ENCODE measurements around the gene PMIS2. TPM values are rescaled to one million over a fixed set of nuclear protein-coding genes. Genes with fewer than 3 reads are reported as not detected.

Gene PMIS2
- total and polyA plus RNA-seq, 2 experiments from 2014 or later = not detected

DNA sequence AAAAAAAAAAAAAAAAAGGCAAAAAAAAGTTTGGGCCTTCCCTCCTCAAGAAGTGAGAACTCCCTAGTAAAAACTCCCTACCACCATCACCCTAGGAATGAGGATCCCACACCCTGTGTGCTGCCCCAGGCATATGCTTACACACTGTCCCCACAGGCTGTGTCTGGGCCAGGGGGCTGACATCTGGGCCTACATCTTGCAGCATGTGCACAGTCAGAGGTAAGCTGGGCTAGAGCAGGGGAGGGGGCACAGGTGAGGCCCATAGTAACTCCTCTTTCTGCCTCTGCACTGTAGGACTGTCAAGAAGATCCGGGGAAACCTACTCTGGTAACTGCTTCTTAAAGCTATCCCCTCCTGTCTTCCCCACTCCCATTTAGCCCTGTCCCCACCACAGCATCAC, 27.6 kb downstream of the PMIS2 start:
- no peaks in the 10 kb centered on the region for H4K20me1 ChIP-seq (ENCODE audit: insufficient read depth)
- no peak overlapping the region for H3K9ac ChIP-seq
- H2AFZ ChIP-seq = no peak overlapping the region
- 52 to 71% methylated on average over 1 of the region's 1 CpG for WGBS, 2 experiments (ENCODE audit: low coverage in 1 of 2, low lambda C conversion rate in 2 of 2, missing lambda C conversion rate in 2 of 2)
- H3K36me3 ChIP-seq (ENCODE audit: low read depth) = no peaks in the 10 kb centered on the region
- H3K27ac ChIP-seq = no peak overlapping the region
- no peaks in the 10 kb centered on the region for H3K27me3 ChIP-seq (replicated peaks; ENCODE audit: insufficient read depth)
- no peak for TF ChIP-seq EZH2 (IDR thresholded peaks at IDR 0.05; ENCODE audit: insufficient read depth, poor library complexity, severe bottlenecking)
- no peak for TF ChIP-seq EZH2phosphoT487 (IDR thresholded peaks at IDR 0.05; ENCODE audit: insufficient read depth, low read depth)
- H3K4me3 ChIP-seq = no peak overlapping the region
- H3F3A ChIP-seq (ENCODE audit: insufficient read depth) = no peaks in the 10 kb centered on the region
- H3K79me2 ChIP-seq (ENCODE audit: insufficient read depth) = no peaks in the 10 kb centered on the region
- no peaks in the 10 kb centered on the region for H3K4me1 ChIP-seq (ENCODE audit: insufficient read depth)
- DNase-seq = no peak
- no peaks in the 10 kb centered on the region for H3K9me3 ChIP-seq (ENCODE audit: low read depth)
- in situ Hi-C loops (cut with MboI) = no loop called here
- no peaks in the 10 kb centered on the region for H3K9me2 ChIP-seq (ENCODE audit: insufficient read depth)
- H3K4me2 ChIP-seq (ENCODE audit: unreplicated experiment) = no peak overlapping the region

- DNase-seq = no peak
- no peak overlapping the region for H3K4me3 ChIP-seq
- no peak overlapping the region for H3K4me2 ChIP-seq (ENCODE audit: unreplicated experiment)
- H2AFZ ChIP-seq = no peak overlapping the region
- WGBS, 2 experiments (ENCODE audit: low coverage in 1 of 2, low lambda C conversion rate in 2 of 2, missing lambda C conversion rate in 2 of 2) = 87 to 89% methylated on average over 17 of the region's 17 CpGs
- no peaks in the 10 kb centered on the region for H3K4me1 ChIP-seq (ENCODE audit: insufficient read depth)
- no peak for TF ChIP-seq EZH2 (IDR thresholded peaks at IDR 0.05; ENCODE audit: insufficient read depth, poor library complexity, severe bottlenecking)
- TF ChIP-seq EZH2phosphoT487 (IDR thresholded peaks at IDR 0.05; ENCODE audit: insufficient read depth, low read depth) = no peak
- H3K27me3 ChIP-seq (replicated peaks; ENCODE audit: insufficient read depth) = no peaks in the 10 kb centered on the region
- H4K20me1 ChIP-seq (ENCODE audit: insufficient read depth) = no peaks in the 10 kb centered on the region
- H3K9me3 ChIP-seq (ENCODE audit: low read depth) = no peaks in the 10 kb centered on the region
- H3K9ac ChIP-seq = no peak overlapping the region
- in situ Hi-C loops (cut with MboI) = no loop called here
- H3F3A ChIP-seq (ENCODE audit: insufficient read depth) = no peaks in the 10 kb centered on the region
- H3K36me3 ChIP-seq (ENCODE audit: low read depth) = no peaks in the 10 kb centered on the region
- H3K79me2 ChIP-seq (ENCODE audit: insufficient read depth) = no peaks in the 10 kb centered on the region
- no peaks in the 10 kb centered on the region for H3K9me2 ChIP-seq (ENCODE audit: insufficient read depth)
- no peak overlapping the region for H3K27ac ChIP-seq
Measured at GRCh38 chr19:35615036-35615435, 29.1 kb downstream of the PMIS2 start.

DNA sequence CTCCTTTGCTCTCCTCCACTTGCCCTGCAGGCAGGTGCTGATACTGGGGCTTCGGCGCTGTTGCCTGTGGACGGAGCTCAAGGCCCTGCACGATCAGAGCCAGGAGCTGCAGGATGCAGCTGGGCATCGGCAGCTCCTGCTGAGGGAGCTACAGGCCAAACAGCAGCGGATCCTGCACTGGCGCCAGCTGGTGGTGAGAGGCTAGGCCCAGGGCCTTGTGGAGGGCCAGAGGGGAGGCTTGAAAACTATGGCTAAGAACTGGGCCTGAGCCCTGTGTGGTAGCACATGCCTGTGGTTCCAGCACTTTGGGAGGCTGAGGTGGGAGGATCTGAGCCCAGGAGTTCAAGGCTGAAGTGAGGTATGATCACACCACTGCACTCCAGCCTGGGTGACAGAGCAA, 32.9 kb downstream of the PMIS2 start:
- Histone ChIP-seq H3K36me3 (ENCODE audit: low read depth) (no peaks in the 10 kb centered on the region), H3K4me2 (ENCODE audit: unreplicated experiment) (no peak overlapping the region), H3K4me3 (no peak overlapping the region), H4K20me1 (ENCODE audit: insufficient read depth) (no peaks in the 10 kb centered on the region), H3K4me1 (ENCODE audit: insufficient read depth) (no peaks in the 10 kb centered on the region), H3K9ac (no peak overlapping the region), H3K9me2 (ENCODE audit: insufficient read depth) (no peaks in the 10 kb centered on the region), H3K27ac (no peak overlapping the region), H3K79me2 (ENCODE audit: insufficient read depth) (no peaks in the 10 kb centered on the region), H3F3A (ENCODE audit: insufficient read depth) (no peaks in the 10 kb centered on the region), H3K27me3 (replicated peaks; ENCODE audit: insufficient read depth) (no peaks in the 10 kb centered on the region), H3K9me3 (ENCODE audit: low read depth) (no peaks in the 10 kb centered on the region), H2AFZ (no peak overlapping the region)
- WGBS, 2 experiments (ENCODE audit: low coverage in 1 of 2, low lambda C conversion rate in 2 of 2, missing lambda C conversion rate in 2 of 2) = 76 to 78% methylated on average over 7 of the region's 7 CpGs
- in situ Hi-C loops (cut with MboI) = no loop called here
- TF ChIP-seq EZH2phosphoT487 (IDR thresholded peaks at IDR 0.05; ENCODE audit: insufficient read depth, low read depth) (no peak), EZH2 (IDR thresholded peaks at IDR 0.05; ENCODE audit: insufficient read depth, poor library complexity, severe bottlenecking) (no peak)
- no peak for DNase-seq

- in situ Hi-C loops (cut with MboI) = no loop called here
- Histone ChIP-seq H2AFZ (no peak overlapping the region), H3K4me3 (no peak overlapping the region), H3K9me3 (ENCODE audit: low read depth) (no peaks in the 10 kb centered on the region), H3K9ac (no peak overlapping the region), H3K9me2 (ENCODE audit: insufficient read depth) (no peaks in the 10 kb centered on the region), H3K36me3 (ENCODE audit: low read depth) (no peaks in the 10 kb centered on the region), H3K4me1 (ENCODE audit: insufficient read depth) (no peaks in the 10 kb centered on the region), H3K27ac (no peak overlapping the region), H3K4me2 (ENCODE audit: unreplicated experiment) (no peak overlapping the region), H4K20me1 (ENCODE audit: insufficient read depth) (no peaks in the 10 kb centered on the region), H3K27me3 (replicated peaks; ENCODE audit: insufficient read depth) (no peaks in the 10 kb centered on the region), H3F3A (ENCODE audit: insufficient read depth) (no peaks in the 10 kb centered on the region), H3K79me2 (ENCODE audit: insufficient read depth) (no peaks in the 10 kb centered on the region)
- 95 to 97% methylated on average over 12 of the region's 12 CpGs for WGBS, 2 experiments (ENCODE audit: low coverage in 1 of 2, low lambda C conversion rate in 2 of 2, missing lambda C conversion rate in 2 of 2)
- DNase-seq = no peak
- TF ChIP-seq EZH2phosphoT487 (IDR thresholded peaks at IDR 0.05; ENCODE audit: insufficient read depth, low read depth) = no peak
- TF ChIP-seq EZH2 (IDR thresholded peaks at IDR 0.05; ENCODE audit: insufficient read depth, poor library complexity, severe bottlenecking) = no peak
Measured at GRCh38 chr19:35619290-35619923, 33.4 kb downstream of the PMIS2 start.
